ENCODE data around the gene OCIAD1.
"Not testable (repeated sequence)": the region's sequence is repeated elsewhere in the genome, so short reads cannot be mapped to it uniquely, and the experiment has no call there.

The OCIAD1 gene

DNA sequence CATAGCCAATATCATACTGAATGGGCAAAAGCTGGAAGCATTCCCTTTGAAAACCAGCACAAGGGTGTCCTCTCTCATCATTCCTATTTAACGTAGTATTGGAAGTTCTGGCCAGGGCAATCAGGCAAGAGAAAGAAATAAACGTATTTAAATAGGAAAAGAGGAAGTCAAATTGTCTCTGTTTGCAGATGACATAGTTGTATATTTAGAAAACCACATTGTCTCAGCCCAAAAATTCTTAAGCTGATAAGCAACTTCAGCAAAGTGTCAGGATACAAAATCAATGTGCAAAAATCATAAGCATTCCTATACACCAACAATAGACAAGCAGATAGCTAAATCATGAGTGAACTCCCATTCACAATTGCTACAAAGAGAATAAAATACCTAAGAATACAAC lies 9.5 kb upstream of the OCIAD1 start:
- not testable (repeated sequence) for DNase-seq

DNA sequence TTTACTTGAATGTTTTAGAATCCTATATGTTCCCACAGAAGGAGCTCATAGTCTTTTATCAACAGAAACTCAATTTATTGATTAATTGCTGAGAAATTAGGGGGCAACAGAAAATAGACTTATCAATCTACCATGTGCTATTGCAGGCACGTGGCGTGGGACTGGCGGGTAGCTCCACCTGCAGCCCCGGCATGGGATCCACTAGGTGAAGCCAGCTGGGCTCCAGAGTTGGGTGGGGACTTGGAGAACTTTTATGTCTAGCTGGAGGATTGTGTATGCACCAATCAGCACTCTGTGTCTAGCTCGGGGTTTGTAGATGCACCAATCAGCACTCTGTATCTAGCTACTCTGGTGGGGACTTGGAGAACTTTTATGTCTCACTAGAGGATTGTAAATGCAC lies 3.3 kb upstream of the OCIAD1 start:
- no peak for DNase-seq

DNA sequence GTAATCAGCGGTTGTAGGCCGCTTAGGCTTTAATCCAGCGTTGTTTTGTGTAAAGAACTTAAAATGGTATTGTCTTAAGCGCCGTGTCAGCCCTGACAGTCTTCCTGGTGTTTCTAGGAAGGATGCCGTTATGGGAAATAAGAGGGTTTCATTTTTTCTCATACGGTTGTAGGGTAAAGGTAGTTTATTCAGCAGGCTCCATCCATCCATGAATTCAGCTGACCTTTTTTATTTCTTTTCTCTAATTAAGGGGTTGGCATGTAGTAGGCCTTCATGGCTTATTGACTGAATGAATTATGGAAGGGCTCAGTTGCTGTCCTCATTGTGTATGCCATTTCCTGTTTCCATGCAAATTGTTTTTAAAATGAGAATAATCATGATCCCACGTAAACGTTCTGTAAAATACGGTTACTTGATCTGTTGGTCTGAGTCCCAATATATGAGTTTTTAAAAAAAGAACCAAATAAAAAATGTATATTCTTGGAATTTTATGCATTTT lies 693 bp downstream of the OCIAD1 start:
- no peak for DNase-seq

DNA sequence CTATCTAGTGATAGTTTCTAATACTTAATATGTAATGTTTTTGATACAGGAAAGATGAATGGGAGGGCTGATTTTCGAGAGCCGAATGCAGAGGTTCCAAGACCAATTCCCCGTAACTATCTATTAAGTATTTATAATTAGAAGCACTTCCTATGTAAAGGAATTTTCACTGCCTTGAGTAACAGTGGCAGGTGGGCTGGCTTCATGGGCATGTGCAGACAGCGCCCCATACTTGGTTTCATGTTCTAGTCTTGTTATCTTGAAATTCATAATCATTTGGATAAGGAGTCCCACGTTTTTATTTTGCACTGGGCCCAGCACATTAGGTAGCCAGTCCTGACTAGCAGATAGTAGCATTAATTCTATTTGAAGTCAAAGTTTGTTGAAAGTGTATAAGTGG lies 1.7 kb downstream of the OCIAD1 start:
- DNase-seq, result no peak

DNA sequence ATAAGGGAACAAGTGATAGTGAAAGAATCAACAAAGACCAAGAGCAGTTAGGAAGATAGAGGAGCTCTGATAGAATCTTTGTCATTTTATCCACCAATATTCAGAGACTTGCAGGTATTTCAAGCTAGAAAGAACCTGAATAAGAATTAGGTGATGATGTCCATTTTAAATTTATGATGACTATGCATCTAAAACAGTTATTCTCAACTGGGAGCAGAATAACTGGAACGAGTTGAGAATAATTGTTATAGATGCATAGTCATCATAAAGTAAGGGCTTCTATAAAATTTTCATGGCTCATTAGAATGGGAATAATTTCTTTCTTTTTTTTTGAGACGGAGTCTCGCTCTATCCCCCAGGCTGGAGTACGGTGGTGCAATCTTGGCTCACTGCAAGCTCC lies 5.8 kb downstream of the OCIAD1 start:
- no peak for DNase-seq

DNA sequence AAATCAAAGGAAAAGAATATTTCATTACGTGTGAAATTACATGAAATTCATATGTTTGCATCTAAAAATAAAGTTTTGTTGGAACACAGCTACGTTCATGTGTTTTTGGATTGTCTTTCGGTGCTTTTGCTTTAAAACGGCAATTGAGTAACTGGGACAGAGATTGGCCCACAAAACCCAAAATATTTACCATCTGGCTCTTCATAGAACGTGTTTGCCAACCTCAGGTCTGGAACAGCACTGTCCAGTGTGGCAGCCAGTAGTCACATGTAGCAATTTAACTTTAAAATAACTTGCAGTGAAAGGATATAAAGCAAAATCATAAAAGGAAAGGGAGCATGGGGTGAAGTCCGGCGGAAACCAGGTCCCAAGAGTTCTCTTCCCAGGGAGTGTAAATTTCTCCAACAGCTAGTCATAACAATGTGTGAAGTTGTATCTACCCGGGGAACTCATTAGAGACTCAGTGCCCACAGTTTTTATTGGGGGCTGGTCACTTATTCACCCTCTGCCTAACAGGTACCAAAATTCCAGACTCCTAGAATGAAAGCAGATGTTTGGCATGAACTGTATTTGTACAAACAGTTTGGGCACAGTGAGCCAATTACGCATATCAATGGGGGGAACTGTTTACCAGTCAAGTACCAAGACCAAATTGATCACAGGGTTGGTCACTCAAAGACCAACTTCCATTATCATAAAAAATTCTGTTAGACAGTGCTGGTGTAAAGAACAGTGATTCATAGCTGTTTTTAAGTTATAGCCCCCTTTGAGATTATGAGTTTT lies 10.3 kb downstream of the OCIAD1 start:
- no peak for DNase-seq

DNA sequence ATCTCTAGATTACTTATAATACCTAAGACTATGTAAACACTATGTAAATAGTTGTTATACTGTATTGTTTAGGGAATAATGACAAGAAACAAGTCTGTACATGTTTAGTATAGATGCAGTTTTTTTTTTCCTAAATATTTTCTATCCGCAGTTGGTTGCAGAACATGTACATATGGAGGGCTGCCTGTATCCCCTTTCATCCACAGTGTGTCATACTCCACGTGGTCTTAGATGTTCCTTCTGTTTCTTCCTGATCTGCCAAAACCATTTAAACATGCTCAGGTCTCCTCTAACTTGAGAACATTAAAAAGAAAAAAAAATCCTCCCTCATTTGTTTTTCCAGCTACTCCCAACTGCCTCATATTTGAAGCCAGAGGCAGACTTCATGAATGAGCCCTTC lies 14.0 kb downstream of the OCIAD1 start:
- DNase-seq, result peak; percentile 90

DNA sequence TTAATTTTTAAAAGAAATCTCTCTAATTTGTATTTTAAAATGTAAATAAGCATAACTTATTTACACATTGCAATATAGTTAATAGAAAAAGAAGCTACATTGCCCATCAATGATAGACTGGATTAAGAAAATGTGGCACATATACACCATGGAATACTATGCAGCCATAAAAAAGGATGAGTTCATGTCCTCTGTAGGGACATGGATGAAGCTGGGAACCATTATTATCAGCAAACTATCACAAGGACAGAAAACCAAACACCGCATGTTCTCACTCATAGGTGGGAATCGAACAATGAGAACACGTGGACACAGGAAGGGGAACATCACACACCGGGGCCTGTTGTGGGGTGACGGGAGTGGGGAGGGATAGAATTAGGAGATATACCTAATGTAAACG lies 17.9 kb downstream of the OCIAD1 start:
- not testable (repeated sequence) for DNase-seq

DNA sequence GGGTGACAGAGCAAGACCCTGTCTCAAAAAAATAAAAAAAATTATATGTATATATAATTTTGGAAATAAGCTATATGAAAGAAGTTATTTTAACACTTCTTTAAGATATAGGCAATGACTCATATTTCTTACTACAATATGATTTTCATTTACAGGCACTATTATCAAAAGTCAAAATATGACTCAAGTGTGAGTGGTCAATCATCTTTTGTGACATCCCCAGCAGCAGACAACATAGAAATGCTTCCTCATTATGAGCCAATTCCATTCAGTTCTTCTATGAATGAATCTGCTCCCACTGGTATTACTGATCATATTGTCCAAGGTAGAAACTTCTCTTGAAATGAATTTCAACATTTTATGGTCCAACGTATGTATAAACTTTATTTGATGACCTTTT lies 20.8 kb downstream of the OCIAD1 start:
- no peak for DNase-seq

DNA sequence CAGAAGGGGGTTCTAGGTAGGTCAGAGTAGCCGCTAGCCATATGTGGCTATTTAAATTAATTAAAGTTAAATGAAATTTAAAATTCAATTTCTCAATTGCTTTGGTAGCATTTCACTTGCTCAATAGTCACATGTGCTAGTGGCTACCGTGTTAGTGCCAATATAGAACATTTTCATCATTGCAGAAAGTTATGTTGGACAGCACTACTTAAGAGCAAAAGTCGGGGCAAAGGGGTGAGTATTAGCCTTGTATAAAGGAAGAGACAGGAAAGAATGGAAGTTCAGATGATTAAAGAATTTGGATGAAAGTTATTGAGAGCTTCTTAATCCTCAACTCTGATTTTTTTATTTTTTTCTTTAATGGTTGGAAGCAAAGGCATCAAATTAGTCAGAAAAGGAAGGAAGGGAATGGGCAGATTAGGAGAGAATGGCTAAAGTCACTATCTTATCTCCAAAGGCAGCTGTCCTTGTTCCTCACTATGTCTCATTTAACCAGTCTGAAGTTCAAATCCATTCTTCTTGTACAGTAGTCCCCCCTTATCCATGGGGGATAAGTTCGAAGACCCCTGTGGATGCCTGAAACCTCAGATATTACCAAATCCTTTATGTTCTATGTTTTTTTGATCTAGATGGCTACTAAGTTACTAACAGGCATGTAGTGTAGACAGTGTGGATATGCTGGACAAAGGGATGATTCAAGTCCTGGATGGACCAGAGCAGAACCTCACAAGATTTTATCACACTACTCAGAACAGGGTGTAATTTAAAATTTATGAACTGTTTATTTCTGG lies 22.9 kb downstream of the OCIAD1 start:
- no peak for DNase-seq

DNA sequence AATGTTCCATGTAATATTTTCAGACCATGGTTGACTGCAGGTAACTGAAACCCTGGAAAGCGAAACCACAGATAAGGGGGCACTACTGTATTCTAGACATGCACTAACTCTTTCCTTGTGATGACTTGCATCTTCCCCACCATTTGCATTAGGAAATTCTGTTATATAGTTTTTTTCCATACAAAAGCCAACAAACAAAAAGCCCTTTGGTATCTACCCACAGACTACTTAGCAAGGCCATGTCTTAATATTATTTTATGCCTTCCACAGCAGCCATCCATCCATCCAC lies 23.5 kb downstream of the OCIAD1 start:
- no peak for DNase-seq

DNA sequence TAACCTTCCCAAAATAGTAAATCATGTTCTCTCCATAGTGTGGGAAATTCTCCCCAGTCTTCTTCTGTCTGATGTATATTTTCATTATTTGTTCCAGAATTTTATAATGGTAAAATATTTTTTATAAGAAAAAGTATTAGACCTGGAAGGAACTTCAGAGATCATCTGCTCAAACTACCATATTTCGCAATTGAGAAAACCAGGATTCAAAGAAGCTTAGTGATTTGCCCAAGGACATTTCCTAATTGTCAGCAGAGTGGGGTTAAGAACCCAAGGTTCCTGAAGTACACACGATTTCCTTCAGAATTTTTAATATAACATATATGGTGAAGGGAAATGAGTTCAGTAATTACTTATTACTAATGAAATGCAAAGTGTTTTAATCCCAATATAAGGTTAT lies 24.1 kb downstream of the OCIAD1 start:
- DNase-seq, result no peak

DNA sequence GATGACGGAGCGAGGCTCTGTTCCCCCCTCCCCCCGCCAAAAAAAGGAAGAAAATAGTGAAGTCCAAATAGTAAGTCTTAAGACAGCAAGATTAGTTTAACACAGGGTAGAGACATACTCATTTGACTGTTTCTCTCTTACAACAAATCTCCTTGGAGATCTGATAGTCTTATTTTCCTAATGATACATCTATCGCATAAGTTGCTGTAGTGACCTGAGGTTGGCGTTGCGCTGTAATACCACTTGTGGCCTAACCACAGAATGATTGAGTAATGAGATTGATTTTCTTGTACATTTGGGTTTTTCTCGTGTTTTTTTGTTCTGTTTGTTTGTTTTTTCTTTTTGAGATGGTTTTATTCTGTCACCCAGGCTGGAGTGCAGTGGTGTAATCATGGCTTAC lies 27.2 kb downstream of the OCIAD1 start:
- no peak for DNase-seq

DNA sequence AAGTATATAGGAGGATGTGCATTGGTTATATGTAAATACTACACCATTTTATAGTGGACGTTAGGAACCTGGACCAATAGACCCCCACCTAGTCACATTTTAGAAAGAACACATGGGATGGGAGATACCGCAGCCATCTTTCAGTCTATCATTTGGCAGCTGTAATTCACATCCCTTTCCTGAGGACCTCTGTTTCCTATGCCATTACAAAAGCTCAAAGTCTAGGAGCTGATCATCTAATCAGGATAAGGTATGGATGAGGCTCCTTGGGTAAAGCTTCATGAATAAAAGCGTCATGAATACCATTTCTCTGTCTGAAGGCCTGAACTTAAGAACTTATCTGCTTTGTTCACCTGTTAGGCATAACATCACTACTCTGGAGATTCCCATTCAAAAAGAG lies 31.1 kb downstream of the OCIAD1 start:
- no peak for DNase-seq

DNA sequence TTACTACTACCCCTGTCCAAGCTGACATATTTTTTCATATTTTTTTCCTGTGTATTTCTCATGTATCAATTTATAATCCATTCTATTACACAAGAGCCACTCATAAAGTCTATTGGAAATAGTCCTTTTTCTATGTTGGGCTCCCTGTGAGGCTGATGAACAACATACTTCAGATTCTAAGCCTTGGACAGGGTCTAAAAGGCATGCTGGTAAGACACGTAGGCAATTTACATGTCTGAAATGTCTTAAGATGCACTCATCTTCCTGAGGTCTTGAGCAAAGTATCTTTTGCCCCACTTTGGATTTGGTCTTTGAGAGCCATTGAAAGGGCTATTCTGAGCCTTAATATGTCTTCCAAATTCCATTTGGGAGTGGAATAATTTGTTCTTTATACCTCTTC lies 31.8 kb downstream of the OCIAD1 start:
- no peak for DNase-seq

DNA sequence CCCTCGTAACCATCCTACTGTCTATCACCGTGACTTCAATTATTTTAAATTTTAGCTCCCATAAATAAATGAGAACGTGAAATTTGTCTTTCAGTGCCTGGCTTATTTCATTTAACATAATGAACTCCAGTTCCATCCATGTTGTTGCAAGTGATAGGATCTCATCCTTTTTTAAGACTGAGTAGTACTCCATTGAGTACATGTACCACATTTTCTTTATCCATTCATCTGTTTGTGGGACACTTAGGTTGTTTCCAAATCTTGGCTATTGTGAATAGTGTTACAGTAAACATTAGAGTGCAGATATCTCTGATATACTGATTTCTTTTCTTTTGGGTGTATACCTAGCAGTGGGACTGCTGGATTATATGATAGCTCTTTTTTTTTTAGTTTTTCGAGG lies 32.8 kb downstream of the OCIAD1 start:
- DNase-seq, result no peak

DNA sequence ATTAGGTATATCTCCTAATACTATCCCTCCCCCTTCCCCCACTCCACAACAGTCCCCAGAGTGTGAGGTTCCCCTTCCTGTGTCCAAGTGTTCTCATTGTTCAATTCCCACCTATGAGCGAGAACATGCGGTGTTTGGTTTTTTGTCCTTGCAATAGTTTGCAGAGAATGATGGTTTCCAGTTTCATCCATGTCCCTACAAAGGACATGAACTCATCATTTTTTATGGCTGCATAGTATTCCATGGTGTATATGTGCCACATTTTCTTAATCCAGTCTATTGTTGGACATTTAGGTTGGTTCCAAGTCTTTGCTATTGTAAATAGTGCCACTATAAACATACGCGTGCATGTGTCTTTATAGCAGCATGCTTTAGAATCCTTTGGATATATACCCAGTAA lies 33.8 kb downstream of the OCIAD1 start:
- not testable (repeated sequence) for DNase-seq

DNA sequence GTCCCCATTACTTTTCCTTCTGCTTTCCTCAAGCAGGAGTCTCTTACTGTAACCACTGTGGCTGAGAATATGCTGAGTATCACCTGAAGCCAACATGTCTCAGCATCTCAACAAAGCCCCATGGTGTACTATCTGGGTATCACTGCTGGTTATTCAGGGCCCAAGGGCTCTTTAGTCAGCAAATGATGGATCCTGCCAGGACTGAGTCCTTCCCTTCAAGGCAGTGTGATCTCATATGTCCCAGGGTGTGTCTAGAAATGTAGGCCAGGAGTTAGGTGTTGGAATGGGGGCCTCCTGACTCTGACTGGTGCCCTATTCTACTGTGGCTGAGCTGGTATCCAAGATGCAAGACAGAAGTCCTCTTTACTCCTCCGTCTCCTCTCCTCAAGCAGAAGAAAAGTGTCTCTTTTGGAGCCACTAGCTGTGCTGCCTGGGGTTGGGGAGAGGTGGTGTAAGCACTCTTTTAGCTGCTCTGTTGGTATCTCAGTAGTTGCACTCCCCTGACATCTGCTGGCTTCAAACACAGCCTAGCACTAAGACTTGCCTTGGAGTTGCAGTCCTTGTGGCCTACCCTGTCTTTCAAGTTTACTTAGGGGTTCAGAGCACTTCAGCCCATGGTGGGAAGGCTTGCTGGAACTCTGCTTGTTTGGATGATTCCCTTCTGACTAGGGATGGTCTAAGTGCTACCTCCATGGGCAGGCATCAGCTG lies 47.1 kb downstream of the OCIAD1 start:
- no peak for DNase-seq

DNA sequence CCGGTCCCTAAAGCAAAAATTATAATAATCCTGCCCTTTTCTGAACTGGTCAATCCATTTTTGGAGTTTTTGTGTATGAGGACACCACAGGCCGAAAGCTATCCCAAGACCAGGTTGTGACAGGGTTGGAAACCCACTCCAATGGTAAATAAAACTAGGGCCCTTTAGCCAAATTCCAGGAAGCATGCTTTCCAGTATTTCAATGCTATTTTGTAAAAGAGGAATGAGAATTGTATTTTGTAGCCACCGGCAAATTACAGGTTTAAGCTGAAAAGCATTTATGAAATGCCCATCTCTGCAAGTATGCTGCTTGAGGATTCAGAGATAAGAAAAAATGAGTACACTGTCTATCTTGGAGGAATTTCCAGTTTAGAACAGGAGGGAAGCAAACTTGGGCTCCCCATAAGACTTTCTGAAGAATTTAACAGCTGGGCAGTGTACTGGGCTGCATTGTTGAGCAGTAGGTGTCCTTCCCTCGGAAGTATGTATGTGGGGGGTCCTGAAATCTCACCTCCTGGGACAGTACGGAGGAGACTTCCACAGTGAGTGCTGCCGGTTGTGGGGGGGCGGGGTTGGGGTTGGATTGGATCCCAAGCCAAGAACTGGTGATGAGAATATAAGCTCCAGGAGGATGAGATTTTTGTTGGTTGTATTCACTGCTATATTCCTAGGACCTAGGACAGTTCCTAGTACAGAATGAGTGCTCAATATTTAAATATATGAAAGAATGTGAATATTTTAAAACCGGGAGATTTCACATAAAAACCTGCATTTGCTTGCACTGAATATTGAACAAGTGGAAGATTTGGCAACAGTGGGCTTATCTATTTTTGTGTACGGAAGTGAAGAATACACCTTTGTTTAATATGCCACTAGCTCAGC lies 48.9 kb downstream of the OCIAD1 start:
- no peak for DNase-seq

DNA sequence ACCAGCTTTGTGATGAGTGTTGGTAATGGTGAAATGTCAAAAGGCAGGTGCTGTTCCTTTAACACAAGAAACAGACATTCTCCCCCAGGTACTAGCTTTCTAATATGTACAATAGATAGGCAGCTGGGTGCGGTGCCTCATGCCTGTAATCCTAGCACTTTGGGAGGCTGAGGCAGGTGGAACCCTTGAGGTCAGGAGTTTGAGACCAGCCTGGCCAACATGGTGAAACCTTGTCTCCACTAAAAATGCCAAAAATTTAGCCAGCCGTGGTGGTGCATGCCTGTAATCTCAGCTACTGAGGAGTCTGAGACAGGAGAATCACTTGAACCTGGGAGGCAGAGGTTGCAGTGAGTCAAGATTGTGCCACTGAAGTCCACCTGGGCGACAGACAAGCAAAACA lies 50.8 kb downstream of the OCIAD1 start:
- not testable (repeated sequence) for DNase-seq

DNA sequence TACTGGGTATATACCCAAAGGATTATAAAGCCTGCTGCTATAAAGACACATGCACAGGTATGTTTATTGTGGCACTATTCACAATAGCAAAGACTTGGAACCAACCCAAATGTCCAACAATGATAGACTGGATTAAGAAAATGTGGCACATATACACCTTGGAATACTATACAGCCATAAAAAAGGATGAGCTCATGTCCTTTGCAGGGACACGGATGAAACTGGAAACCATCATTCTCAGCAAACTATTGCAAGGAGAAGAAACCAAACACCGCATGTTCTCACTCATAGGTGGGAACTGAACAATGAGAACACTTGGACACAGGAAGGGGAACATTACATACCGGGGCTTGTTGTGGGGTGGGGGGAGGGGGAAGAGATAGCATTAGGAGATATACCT lies 58.9 kb downstream of the OCIAD1 start:
- not testable (repeated sequence) for DNase-seq

DNA sequence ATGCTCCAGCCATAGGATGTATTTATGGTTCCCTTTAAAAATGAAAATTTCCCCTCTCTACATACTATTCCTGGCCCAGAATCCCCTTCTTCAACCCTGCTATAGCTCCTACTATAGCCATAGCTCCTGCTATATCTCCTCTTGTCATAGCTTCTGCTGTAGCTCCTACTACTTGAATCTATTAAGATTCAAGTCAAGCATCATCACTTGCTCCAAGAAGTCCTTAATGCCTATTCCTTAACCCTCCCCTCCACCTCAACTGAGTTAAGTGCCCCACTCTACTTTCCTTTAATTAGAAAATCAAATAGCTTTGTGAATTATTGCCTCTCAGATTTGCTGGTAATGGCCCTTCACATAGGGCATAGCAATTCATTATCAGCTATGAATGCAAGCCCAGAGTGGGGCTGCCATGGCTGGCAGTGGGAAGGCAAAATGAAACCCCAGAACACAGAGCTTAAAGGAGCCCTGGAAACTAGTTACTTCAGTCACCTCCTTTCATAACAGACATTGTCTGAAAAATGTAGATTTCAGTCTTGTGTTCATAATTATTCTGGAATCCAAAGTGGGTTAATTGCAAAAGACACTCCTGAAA lies 60.2 kb downstream of the OCIAD1 start:
- no peak for DNase-seq
